GM13977 (cell line): ENCODE results near the gene MAN1C1.

Experiments
- DNase-seq: peaks from one replicate; pipeline ENCODE4 v3.0.0; 2012; ENCODE audit warnings: low spot score
- CTCF ChIP-seq: IDR thresholded peaks from 2 replicates; pipeline ENCODE4 v1.5.1; 2012; ENCODE audit warnings: mild to moderate bottlenecking, control low read depth; ENCODE audit not compliant: insufficient read depth; ENCODE audit errors: extremely low read depth, missing control alignments
- in situ Hi-C: fragments of 300-500 bp; cut with MboI; formaldehyde crosslinking; loops from one replicate; pipeline ENCODE4 v1.12.0; 2022; ENCODE audit warnings: low sequenced_read_pairs, low pct_unique_long_range_greater_than_20kb, mixed read lengths, inconsistent platforms; ENCODE audit not compliant: unreplicated experiment

MAN1C1 gene

GRCh38 chr1:25654109-25654660 is 37.6 kb downstream of the MAN1C1 start:
- in situ Hi-C loops = no loop called here
- no peak for DNase-seq
- no peak for TF ChIP-seq CTCF

- no peak for DNase-seq
- in situ Hi-C loops = no loop called here
- no peak for TF ChIP-seq CTCF
Measured at GRCh38 chr1:25657121-25657882, 40.7 kb downstream of the MAN1C1 start.

- no peak for TF ChIP-seq CTCF
- DNase-seq = no peak
- in situ Hi-C loops = no loop called here
Measured at GRCh38 chr1:25657883-25658760, 41.5 kb downstream of the MAN1C1 start.

- in situ Hi-C loops = no loop called here
- DNase-seq = no peak
- no peak for TF ChIP-seq CTCF
Measured at GRCh38 chr1:25658791-25659431, 42.3 kb downstream of the MAN1C1 start.

- TF ChIP-seq CTCF = no peak
- no peak for DNase-seq
- in situ Hi-C loops = no loop called here
Measured at GRCh38 chr1:25661043-25661815, 44.6 kb downstream of the MAN1C1 start.
